Panc1 (cell line): ENCODE measurements around the gene LRMDA. TPM values are rescaled to one million over a fixed set of nuclear protein-coding genes. Genes with fewer than 3 reads are reported as not detected.

Experiments used
- ATAC-seq: fragments of 200-7000 bp; cut with Tn5 transposase; 2 replicates; pipeline ENCODE4 v1.9.1; 2020; ENCODE audit warnings: mild to moderate bottlenecking, moderate library complexity
- BruUV-seq: library from RNA; stranded (reverse); fragments of 400-500 nt; replicated peaks from 2 replicates; lab custom pipeline; 2021; lab: Mats Ljungman, UMichigan
- CTCF ChIA-PET: fragments of 300-600 bp; sonication (Branson Sonifier 250); formaldehyde crosslinking; loops from one replicate; lab custom pipeline; 2022; ENCODE audit warnings: antibody characterized with exemption; lab: Charles Lee
- POLR2A ChIA-PET: fragments of 300-600 bp; sonication (Branson Sonifier 250); formaldehyde crosslinking; loops from one replicate; lab custom pipeline; 2022; ENCODE audit warnings: antibody characterized with exemption; lab: Charles Lee
- DNase-seq: peaks from one replicate; pipeline ENCODE4 v3.0.0-alpha.2; 2010; ENCODE audit warnings: low read depth, low spot score
- H3K27ac ChIP-seq: 2 replicates; pipeline ENCODE4 v1.5.1; 2011; ENCODE audit warnings: mild to moderate bottlenecking, low read length, inconsistent platforms
- H3K27me3 ChIP-seq: fragments of 200-500 bp; sonication (Bioruptor generic); 2 replicates; pipeline ENCODE4 v1.6.0; 2014; ENCODE audit warnings: low read length, inconsistent platforms; ENCODE audit not compliant: control insufficient read depth, insufficient read depth
- H3K36me3 ChIP-seq: fragments of 200-500 bp; sonication (Bioruptor generic); 2 replicates; pipeline ENCODE4 v1.5.1; 2014; ENCODE audit warnings: inconsistent platforms, mild to moderate bottlenecking, low read length, moderate library complexity; ENCODE audit not compliant: control insufficient read depth, insufficient read depth
- H3K4me1 ChIP-seq: 2 replicates; pipeline ENCODE4 v1.5.1; 2011; ENCODE audit warnings: inconsistent platforms, mild to moderate bottlenecking, low read length, moderate library complexity; ENCODE audit not compliant: control insufficient read depth, insufficient read depth
- H3K4me3 ChIP-seq, 2 experiments: 2 replicates each; pipeline ENCODE4 v1.5.1; 2011 to 2012; ENCODE audit warnings: low read depth in 2 of 2, low read length in 2 of 2, mild to moderate bottlenecking in 2 of 2, inconsistent platforms in 1 of 2, moderate library complexity in 1 of 2
- H3K9me3 ChIP-seq: fragments of 200-500 bp; sonication (Bioruptor generic); 2 replicates; pipeline ENCODE4 v1.5.1; 2014; ENCODE audit warnings: low read depth, mild to moderate bottlenecking, inconsistent platforms, low read length, moderate library complexity; ENCODE audit not compliant: control insufficient read depth, insufficient read depth
- CTCF ChIP-seq: fragments of 450-650 bp; IDR thresholded peaks from 2 replicates; pipeline ENCODE4 v1.5.1; 2017; ENCODE audit warnings: mild to moderate bottlenecking
- POLR2AphosphoS5 ChIP-seq: IDR thresholded peaks from 2 replicates; pipeline ENCODE4 v1.6.1; 2012; ENCODE audit warnings: mild to moderate bottlenecking, low read depth, low read length, moderate library complexity
- REST ChIP-seq, 2 experiments: IDR thresholded peaks; 2 replicates each; pipeline ENCODE4 v1.6.1; 2011 to 2012; ENCODE audit warnings: low read depth in 2 of 2, control low read depth in 1 of 2, low read length in 1 of 2, mild to moderate bottlenecking in 1 of 2, moderate library complexity in 1 of 2; ENCODE audit not compliant: insufficient read depth in 1 of 2
- SIN3A ChIP-seq: IDR thresholded peaks from 2 replicates; pipeline ENCODE4 v1.6.1; 2012; ENCODE audit warnings: low read depth, mild to moderate bottlenecking, low read length, moderate library complexity, borderline replicate concordance; ENCODE audit not compliant: insufficient read depth
- TCF7L2 ChIP-seq: IDR thresholded peaks from 2 replicates; pipeline ENCODE4 v1.6.1; 2011; ENCODE audit warnings: mild to moderate bottlenecking, low read depth, low read length, inconsistent platforms
- in situ Hi-C: cut with HindIII; loops from 2 replicates; pipeline ENCODE4 v1.10.0; 2016; ENCODE audit warnings: low sequenced_read_pairs, low pct_unique_long_range_greater_than_20kb
- intact Hi-C: fragments of 100-400 bp; cut with micrococcal nuclease; formaldehyde crosslinking; loops from one replicate; pipeline ENCODE4 v1.10.0; 2022; ENCODE audit not compliant: unreplicated experiment
- total RNA-seq: library from RNA; stranded (reverse); gene quantifications from one replicate; pipeline ENCODE4 v1.2.1, GENCODE V29; 2021; ENCODE audit not compliant: unreplicated experiment

Gene LRMDA
- total RNA-seq, 1 experiment from 2014 or later = 1.2 TPM

DNA sequence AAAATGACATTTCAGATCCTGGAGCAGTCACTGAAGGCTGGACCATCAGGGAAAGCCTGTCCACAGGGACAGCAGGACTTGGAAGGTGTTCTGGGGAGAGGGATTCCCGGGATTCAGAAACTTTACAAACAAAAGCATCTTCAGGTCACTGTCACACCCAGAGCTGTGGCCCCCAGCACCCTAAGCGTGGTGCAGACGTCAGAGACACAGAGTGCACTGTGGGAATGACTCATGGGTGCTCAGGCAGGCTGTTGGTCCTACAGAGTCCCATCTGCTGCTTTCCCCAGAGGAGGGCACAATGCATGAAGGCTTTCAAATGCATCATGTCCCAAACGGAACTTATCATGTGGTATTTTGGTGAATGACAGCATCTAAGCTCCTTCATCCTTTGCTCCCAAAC lies 13.1 kb upstream of the LRMDA start:
- CTCF ChIA-PET = no interaction called here
- H3K27me3 ChIP-seq = 0 out of 2 replicates have a peak, but pooled peaks cover 13% of the 10 kb centered on the region
- H3K4me3 ChIP-seq = no peak overlapping the region
- H3K9me3 ChIP-seq = no peaks in the 10 kb centered on the region
- no peak for TF ChIP-seq POLR2AphosphoS5
- TF ChIP-seq REST (IDR thresholded peaks at IDR 0.05; ENCODE audit: insufficient read depth in 1 of 2, low read depth in 2 of 2, low read length in 1 of 2) = no peak
- no peak for TF ChIP-seq SIN3A
- no peak for TF ChIP-seq TCF7L2
- no peak for TF ChIP-seq CTCF
- H3K36me3 ChIP-seq = no peaks in the 10 kb centered on the region
- DNase-seq = no peak
- POLR2A ChIA-PET = no interaction called here
- BruUV-seq = no TSS peak
- intact Hi-C loops (no loop called here), in situ Hi-C loops (no loop called here)
- H3K27ac ChIP-seq = no peak overlapping the region
- H3K4me1 ChIP-seq = no peaks in the 10 kb centered on the region
- no peak for ATAC-seq

GRCh38 chr10:75418712-75419111 lies 12.7 kb upstream of the LRMDA start:
- intact Hi-C loops (no loop called here), in situ Hi-C loops (no loop called here)
- TF ChIP-seq POLR2AphosphoS5 (no peak), TCF7L2 (no peak), SIN3A (no peak), CTCF (no peak), REST (IDR thresholded peaks at IDR 0.05; ENCODE audit: insufficient read depth in 1 of 2, low read depth in 2 of 2, low read length in 1 of 2) (no peak)
- POLR2A ChIA-PET = no interaction called here
- H3K27me3 ChIP-seq = 0 out of 2 replicates have a peak, but pooled peaks cover 11% of the 10 kb centered on the region
- CTCF ChIA-PET = interaction anchor here (0.8 kb wide), 1 partner anchor 356 kb away, joined by 3 read pairs; no protein-coding TSS in a partner anchor
- no TSS peak for BruUV-seq
- no peaks in the 10 kb centered on the region for H3K36me3 ChIP-seq
- no peak for DNase-seq
- H3K27ac ChIP-seq = no peak overlapping the region
- no peak for ATAC-seq
- H3K4me3 ChIP-seq = no peak overlapping the region
- H3K4me1 ChIP-seq = no peaks in the 10 kb centered on the region
- no peaks in the 10 kb centered on the region for H3K9me3 ChIP-seq
